GM18951 (cell line): ENCODE measurements around the gene KCTD14.

Experiments used
- POLR2A ChIP-seq: IDR thresholded peaks from 4 replicates; pipeline ENCODE4 v1.6.1; 2011; ENCODE audit warnings: mild to moderate bottlenecking; ENCODE audit not compliant: insufficient read length, insufficient read depth; ENCODE audit errors: extremely low read depth
- in situ Hi-C: fragments of 300-500 bp; cut with MboI; formaldehyde crosslinking; loops from one replicate; pipeline ENCODE4 v1.12.0; 2022; ENCODE audit warnings: low sequenced_read_pairs, mixed read lengths, inconsistent platforms; ENCODE audit not compliant: unreplicated experiment

KCTD14 gene, protein sequence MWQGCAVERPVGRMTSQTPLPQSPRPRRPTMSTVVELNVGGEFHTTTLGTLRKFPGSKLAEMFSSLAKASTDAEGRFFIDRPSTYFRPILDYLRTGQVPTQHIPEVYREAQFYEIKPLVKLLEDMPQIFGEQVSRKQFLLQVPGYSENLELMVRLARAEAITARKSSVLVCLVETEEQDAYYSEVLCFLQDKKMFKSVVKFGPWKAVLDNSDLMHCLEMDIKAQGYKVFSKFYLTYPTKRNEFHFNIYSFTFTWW

GRCh38 chr11:78022397-78023396 lies at the start of gene KCTD14:
Gene KCTD14 (minus strand): TSS chr11:78023276. CDS start chr11:78023249, 27 bp downstream.
- in situ Hi-C loops: no loop called here
- TF ChIP-seq POLR2A: no peak

- in situ Hi-C loops: no loop called here
- no peak for TF ChIP-seq POLR2A
Observed at GRCh38 chr11:78072455-78072854, 49.4 kb upstream of the KCTD14 start.

- no peak for TF ChIP-seq POLR2A
- in situ Hi-C loops: no loop called here
Observed at GRCh38 chr11:78071717-78072116, 48.6 kb upstream of the KCTD14 start.

DNA sequence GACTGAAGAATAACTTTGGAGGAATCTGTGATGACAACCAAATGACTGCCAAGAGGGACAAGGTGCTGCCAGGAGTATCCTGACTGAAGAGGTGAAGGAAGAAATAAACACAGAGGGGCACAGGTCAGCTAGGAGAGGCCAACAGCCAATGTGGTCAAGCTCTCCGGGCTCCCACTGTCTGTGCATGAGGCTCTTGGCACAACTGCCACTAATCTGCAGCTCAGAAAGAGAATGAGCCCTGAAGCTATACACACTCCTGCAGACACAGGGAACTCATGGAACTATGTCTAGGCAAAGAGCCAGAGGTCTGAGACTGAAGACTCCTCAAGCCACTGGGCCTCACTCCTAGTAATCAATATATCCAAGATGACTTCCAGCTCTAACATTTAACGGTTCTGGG lies 47.5 kb upstream of the KCTD14 start:
- in situ Hi-C loops: no loop called here
- TF ChIP-seq POLR2A: no peak

- TF ChIP-seq POLR2A: no peak
- in situ Hi-C loops: no loop called here
Observed at GRCh38 chr11:78069465-78069864, 46.4 kb upstream of the KCTD14 start.

DNA sequence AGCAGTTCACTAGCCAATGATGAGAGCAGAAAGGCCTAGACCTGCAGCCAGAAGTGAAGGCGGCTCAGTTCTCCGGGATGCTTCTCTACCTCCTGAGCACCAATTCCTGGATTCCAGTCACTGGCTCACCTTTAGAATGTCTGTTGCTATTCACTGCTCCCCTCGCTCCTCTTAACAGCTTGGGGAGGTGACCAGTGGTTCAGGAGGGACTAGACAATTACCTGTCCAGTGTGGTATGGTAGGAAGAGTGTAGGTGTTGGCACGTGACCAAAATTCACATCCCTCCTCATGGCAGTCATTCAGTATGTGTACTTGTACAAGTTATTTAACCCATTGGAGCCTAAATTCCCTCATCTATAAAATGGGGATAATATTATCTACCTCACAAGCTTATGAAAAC lies 44.6 kb upstream of the KCTD14 start:
- in situ Hi-C loops: no loop called here
- TF ChIP-seq POLR2A: no peak

GRCh38 chr11:78066471-78066870 lies 43.4 kb upstream of the KCTD14 start:
- no peak for TF ChIP-seq POLR2A
- in situ Hi-C loops: no loop called here

DNA sequence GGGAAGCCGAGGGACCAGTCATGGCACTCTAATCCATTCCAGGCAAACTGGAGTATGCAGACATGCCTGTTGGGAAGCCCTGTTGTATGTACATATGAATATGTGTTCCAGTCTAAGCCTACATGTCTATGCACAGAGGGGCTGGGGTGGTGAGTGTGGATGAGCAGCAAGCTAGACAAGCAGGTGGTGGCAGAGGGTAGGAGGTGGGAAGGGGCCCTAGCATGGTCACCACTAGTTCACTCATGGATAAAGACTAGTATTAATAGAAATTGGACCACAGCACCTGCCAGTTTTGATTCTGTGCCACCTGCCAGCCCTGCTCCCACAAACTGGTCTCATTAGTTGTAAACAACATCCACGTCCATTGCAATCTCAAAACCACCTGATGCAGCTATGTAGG lies 42.1 kb upstream of the KCTD14 start:
- TF ChIP-seq POLR2A: no peak
- in situ Hi-C loops: no loop called here

DNA sequence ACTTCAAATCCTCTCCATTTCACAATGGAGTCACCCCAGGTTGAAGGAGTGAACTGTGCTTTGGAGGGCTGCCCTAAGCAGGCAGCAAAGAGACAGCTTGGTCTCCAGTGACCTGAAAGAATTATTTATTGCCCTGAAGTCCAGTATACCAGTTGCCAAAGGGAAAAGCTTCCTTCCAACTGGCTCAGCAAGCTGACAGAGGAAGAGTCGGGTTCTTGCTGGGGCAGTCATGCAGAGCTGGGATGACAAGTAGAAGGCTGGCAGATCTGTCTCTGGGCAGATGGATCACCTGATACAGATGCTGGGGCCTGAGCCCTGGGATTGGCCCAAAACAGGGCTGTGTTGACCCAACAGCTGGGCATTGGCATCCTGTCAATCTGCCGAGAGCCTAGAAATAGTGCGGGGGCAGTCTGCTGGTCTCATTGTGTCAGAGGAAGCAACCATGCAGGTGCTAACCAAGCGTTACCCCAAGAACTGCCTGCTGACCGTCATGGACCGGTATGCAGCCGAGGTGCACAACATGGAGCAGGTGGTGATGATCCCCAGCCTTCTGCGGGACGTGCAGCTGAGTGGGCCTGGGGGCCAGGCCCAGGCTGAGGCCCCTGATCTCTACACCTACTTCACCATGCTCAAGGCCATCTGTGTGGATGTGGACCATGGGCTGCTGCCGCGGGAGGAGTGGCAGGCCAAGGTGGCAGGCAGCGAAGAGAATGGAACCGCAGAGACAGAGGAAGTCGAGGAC lies 40.5 kb upstream of the KCTD14 start, which contains the start of gene THRSP:
Gene THRSP (plus strand): TSS at position 422 of the 742 bp plus-strand sequence. CDS start 21 bp downstream, at position 443.
- in situ Hi-C loops: no loop called here
- TF ChIP-seq POLR2A: no peak

- in situ Hi-C loops: no loop called here
Observed at GRCh38 chr11:78062671-78063070, 39.6 kb upstream of the KCTD14 start.

GRCh38 chr11:78061921-78062311 lies 38.8 kb upstream of the KCTD14 start:
- in situ Hi-C loops: no loop called here
- TF ChIP-seq POLR2A: no peak

More at GRCh38 chr11:78062671-78063070, 39.6 kb upstream of the KCTD14 start:
- no peak for TF ChIP-seq POLR2A

- no peak for TF ChIP-seq POLR2A
- in situ Hi-C loops: no loop called here
Observed at GRCh38 chr11:78061088-78061920, 38.2 kb upstream of the KCTD14 start.
